Measurements from ENCODE around the gene FUT7. TPM values are rescaled to one million over a fixed set of nuclear protein-coding genes. Genes with fewer than 3 reads are reported as not detected.

The FUT7 gene
- total and polyA plus RNA-seq, 2 of the 13 experiments (the other 11 are each of a cell fraction or from before 2014, with no cell fraction given) = 0.05 TPM; not detected in 1

DNA sequence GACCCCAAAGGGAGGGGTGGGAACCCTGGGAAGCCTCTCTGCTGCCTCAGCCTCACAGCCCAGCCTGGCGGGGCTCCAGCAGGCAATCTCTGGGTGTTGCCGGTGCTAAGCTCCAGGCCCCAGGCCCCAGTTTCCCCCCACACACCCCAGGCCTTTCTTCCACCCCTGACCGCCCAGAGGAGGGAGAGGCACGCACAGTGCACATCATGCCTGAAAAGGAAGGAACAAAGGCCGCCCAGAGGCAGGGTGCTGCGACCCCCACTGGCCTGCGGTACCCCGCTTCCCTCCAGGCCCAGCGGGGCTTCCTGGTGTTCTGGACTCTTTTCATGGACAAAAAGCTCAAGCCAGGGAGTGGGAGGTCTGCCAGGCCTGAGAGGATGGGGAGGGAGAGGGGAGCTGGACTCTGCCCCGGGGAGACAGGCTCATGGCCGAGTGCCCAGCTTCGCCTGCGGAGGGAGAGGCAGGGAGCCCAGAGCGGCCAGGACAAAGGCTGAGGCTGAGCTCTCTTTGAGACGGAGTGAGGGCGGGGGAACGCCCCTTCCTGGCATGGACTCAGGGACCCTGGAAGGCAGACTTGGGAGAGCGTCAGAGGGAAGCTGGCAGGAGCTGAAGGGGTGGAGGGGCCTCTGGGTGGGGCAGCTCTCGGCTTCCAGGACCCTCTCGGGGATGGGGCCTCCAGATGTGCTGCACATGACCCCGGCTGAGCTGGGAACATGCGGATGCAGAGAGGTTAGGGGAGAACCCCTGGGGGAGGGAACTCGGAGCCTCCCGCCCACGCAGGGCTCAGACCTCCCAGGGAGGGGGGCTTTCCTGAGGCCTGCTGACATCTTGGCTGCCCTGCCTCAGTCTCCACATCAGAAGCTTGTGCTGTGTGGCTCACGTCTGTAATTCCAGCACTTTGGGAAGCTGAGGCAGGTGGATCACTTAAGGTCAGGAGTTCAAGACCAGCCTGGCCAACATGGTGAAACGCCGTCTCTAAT lies 23.8 kb upstream of the FUT7 start (continued):
- TF ChIP-seq, protein P1, sequence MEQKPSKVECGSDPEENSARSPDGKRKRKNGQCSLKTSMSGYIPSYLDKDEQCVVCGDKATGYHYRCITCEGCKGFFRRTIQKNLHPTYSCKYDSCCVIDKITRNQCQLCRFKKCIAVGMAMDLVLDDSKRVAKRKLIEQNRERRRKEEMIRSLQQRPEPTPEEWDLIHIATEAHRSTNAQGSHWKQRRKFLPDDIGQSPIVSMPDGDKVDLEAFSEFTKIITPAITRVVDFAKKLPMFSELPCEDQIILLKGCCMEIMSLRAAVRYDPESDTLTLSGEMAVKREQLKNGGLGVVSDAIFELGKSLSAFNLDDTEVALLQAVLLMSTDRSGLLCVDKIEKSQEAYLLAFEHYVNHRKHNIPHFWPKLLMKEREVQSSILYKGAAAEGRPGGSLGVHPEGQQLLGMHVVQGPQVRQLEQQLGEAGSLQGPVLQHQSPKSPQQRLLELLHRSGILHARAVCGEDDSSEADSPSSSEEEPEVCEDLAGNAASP (CRISPR knock-in tag; IDR thresholded peaks at IDR 0.05; ENCODE audit: borderline replicate concordance) = no peak
- TF ChIP-seq RXRB (CRISPR knock-in tag; IDR thresholded peaks at IDR 0.05; ENCODE audit: borderline replicate concordance) (peak; percentile 61), MED1 (CRISPR knock-in tag; IDR thresholded peaks at IDR 0.05) (peak; percentile 78), ZBTB3 (CRISPR knock-in tag; IDR thresholded peaks at IDR 0.05; ENCODE audit: borderline replicate concordance, low read depth) (no peak), MEIS1 (CRISPR knock-in tag; IDR thresholded peaks at IDR 0.05; ENCODE audit: borderline replicate concordance) (no peak), XRCC5 (optimal IDR thresholded peaks at IDR 0.05; ENCODE audit: low read length) (peak; percentile 90), ZBTB21 (CRISPR knock-in tag; IDR thresholded peaks at IDR 0.05) (no peak), POLR2A (IDR thresholded peaks at IDR 0.05; ENCODE audit: insufficient read depth in 1 of 2, low read depth in 2 of 2, low read length in 2 of 2) (no peak), MAFF (IDR thresholded peaks at IDR 0.05; ENCODE audit: low read depth, low read length) (no peak), SOX6 (IDR thresholded peaks at IDR 0.05) (no peak), SOX6 (CRISPR knock-in tag; IDR thresholded peaks at IDR 0.05) (peak; percentile 83), RBM22 (optimal IDR thresholded peaks at IDR 0.05; ENCODE audit: low read length) (peak; percentile 58), KLF9 (CRISPR knock-in tag; IDR thresholded peaks at IDR 0.05; ENCODE audit: low read depth) (peak; percentile 14; the same call in 1 of the 2 replicates), GLI4 (CRISPR knock-in tag; IDR thresholded peaks at IDR 0.05; ENCODE audit: borderline replicate concordance) (no peak), ZMYM4 (CRISPR knock-in tag; IDR thresholded peaks at IDR 0.05) (peak; percentile 71), ELF3 (CRISPR knock-in tag; IDR thresholded peaks at IDR 0.05) (peak; percentile 44; the same call in 1 of the 2 replicates)
- TF ChIP-seq, protein P2, sequence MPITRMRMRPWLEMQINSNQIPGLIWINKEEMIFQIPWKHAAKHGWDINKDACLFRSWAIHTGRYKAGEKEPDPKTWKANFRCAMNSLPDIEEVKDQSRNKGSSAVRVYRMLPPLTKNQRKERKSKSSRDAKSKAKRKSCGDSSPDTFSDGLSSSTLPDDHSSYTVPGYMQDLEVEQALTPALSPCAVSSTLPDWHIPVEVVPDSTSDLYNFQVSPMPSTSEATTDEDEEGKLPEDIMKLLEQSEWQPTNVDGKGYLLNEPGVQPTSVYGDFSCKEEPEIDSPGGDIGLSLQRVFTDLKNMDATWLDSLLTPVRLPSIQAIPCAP (CRISPR knock-in tag; IDR thresholded peaks at IDR 0.05; ENCODE audit: low read depth) = no peak
- TF ChIP-seq, protein P3, sequence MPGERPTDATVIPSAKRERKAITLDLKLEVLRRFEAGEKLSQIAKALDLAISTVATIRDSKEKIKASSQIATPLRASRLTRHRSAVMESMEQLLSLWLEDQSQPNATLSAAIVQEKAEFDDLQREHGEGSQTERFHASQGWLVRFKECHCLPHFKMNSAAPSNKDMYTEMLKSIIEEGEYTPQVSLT (CRISPR knock-in tag; IDR thresholded peaks at IDR 0.05; ENCODE audit: borderline replicate concordance, low read depth) = no peak
- TF ChIP-seq, protein P4, sequence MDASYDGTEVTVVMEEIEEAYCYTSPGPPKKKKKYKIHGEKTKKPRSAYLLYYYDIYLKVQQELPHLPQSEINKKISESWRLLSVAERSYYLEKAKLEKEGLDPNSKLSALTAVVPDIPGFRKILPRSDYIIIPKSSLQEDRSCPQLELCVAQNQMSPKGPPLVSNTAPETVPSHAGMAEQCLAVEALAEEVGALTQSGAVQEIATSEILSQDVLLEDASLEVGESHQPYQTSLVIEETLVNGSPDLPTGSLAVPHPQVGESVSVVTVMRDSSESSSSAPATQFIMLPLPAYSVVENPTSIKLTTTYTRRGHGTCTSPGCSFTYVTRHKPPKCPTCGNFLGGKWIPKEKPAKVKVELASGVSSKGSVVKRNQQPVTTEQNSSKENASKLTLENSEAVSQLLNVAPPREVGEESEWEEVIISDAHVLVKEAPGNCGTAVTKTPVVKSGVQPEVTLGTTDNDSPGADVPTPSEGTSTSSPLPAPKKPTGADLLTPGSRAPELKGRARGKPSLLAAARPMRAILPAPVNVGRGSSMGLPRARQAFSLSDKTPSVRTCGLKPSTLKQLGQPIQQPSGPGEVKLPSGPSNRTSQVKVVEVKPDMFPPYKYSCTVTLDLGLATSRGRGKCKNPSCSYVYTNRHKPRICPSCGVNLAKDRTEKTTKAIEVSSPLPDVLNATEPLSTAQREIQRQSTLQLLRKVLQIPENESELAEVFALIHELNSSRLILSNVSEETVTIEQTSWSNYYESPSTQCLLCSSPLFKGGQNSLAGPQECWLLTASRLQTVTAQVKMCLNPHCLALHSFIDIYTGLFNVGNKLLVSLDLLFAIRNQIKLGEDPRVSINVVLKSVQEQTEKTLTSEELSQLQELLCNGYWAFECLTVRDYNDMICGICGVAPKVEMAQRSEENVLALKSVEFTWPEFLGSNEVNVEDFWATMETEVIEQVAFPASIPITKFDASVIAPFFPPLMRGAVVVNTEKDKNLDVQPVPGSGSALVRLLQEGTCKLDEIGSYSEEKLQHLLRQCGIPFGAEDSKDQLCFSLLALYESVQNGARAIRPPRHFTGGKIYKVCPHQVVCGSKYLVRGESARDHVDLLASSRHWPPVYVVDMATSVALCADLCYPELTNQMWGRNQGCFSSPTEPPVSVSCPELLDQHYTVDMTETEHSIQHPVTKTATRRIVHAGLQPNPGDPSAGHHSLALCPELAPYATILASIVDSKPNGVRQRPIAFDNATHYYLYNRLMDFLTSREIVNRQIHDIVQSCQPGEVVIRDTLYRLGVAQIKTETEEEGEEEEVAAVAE (CRISPR knock-in tag; IDR thresholded peaks at IDR 0.05; ENCODE audit: borderline replicate concordance) = no peak; the same call in 1 of the 2 replicates
- TF ChIP-seq, protein P5, sequence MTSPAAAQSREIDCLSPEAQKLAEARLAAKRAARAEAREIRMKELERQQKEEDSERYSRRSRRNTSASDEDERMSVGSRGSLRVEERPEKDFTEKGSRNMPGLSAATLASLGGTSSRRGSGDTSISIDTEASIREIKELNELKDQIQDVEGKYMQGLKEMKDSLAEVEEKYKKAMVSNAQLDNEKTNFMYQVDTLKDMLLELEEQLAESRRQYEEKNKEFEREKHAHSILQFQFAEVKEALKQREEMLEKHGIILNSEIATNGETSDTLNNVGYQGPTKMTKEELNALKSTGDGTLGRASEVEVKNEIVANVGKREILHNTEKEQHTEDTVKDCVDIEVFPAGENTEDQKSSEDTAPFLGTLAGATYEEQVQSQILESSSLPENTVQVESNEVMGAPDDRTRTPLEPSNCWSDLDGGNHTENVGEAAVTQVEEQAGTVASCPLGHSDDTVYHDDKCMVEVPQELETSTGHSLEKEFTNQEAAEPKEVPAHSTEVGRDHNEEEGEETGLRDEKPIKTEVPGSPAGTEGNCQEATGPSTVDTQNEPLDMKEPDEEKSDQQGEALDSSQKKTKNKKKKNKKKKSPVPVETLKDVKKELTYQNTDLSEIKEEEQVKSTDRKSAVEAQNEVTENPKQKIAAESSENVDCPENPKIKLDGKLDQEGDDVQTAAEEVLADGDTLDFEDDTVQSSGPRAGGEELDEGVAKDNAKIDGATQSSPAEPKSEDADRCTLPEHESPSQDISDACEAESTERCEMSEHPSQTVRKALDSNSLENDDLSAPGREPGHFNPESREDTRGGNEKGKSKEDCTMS (CRISPR knock-in tag; conservative IDR thresholded peaks at IDR 0.05) = no peak
